Ishikawa (cell line): Measurements from ENCODE around the gene TTC3.

Experiments used
- CEBPB ChIP-seq: IDR thresholded peaks from 2 replicates; pipeline ENCODE4 v1.6.1; 2012
- CREB1 ChIP-seq: IDR thresholded peaks from 2 replicates; pipeline ENCODE4 v1.6.1; 2012; ENCODE audit warnings: low read depth
- EGR1 ChIP-seq: IDR thresholded peaks from 2 replicates; pipeline ENCODE4 v1.6.1; 2012
- EP300 ChIP-seq: IDR thresholded peaks from 2 replicates; pipeline ENCODE4 v1.6.1; 2012; ENCODE audit warnings: borderline replicate concordance
- FOXM1 ChIP-seq: IDR thresholded peaks from 2 replicates; pipeline ENCODE4 v1.6.1; 2012; ENCODE audit warnings: low read depth, borderline replicate concordance
- MAX ChIP-seq: IDR thresholded peaks from 2 replicates; pipeline ENCODE4 v1.6.1; 2012
- NFIC ChIP-seq: IDR thresholded peaks from 2 replicates; pipeline ENCODE4 v1.6.1; 2012
- RAD21 ChIP-seq: IDR thresholded peaks from 2 replicates; pipeline ENCODE4 v1.6.1; 2012; ENCODE audit warnings: low read depth
- REST ChIP-seq: IDR thresholded peaks from 2 replicates; pipeline ENCODE4 v1.6.1; 2012; ENCODE audit warnings: low read depth, mild to moderate bottlenecking
- TAF1 ChIP-seq: IDR thresholded peaks from 2 replicates; pipeline ENCODE4 v1.6.1; 2012; ENCODE audit warnings: low read depth, mild to moderate bottlenecking
- TCF12 ChIP-seq: IDR thresholded peaks from 2 replicates; pipeline ENCODE4 v1.6.1; 2012; ENCODE audit warnings: low read depth
- TEAD4 ChIP-seq: IDR thresholded peaks from 2 replicates; pipeline ENCODE4 v1.6.1; 2012
- USF1 ChIP-seq: IDR thresholded peaks from 2 replicates; pipeline ENCODE4 v1.6.1; 2012
- YY1 ChIP-seq: IDR thresholded peaks from 2 replicates; pipeline ENCODE4 v1.6.1; 2012; ENCODE audit warnings: low read depth
- ZBTB7A ChIP-seq: IDR thresholded peaks from 2 replicates; pipeline ENCODE4 v1.6.1; 2012; ENCODE audit warnings: low read depth

Gene TTC3

DNA sequence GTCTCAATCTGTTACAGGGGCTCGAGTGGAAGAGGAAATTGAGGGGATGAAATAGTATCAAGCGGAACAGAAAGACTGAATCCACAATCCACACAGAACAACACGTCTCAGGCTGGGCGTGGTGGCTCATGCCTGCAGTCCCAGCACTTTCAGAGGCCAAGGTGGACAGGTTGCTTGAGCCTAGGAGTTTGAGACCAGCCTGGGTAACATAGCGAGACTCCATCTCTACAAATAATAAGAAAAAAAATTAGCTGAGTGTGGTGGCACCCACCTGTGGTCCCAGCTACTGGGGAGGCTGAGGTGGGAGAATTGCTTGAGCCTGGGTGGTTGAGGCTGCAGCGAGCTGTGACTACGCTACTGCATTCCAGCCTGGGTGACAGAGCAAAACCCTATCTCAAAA is 168.4 kb downstream of the TTC3 start:
- no peak for TF ChIP-seq TEAD4
- TF ChIP-seq REST, result no peak
- no peak for TF ChIP-seq CREB1
- no peak for TF ChIP-seq EP300
- no peak for TF ChIP-seq TCF12
- TF ChIP-seq FOXM1, result no peak
- TF ChIP-seq YY1, result no peak
- TF ChIP-seq TAF1, result no peak
- TF ChIP-seq NFIC, result no peak
- TF ChIP-seq ZBTB7A, result no peak
- no peak for TF ChIP-seq EGR1
- no peak for TF ChIP-seq USF1
- no peak for TF ChIP-seq RAD21

- TF ChIP-seq USF1 (no peak), CEBPB (no peak), FOXM1 (no peak), EGR1 (no peak), TCF12 (no peak), EP300 (no peak), REST (no peak), TAF1 (no peak)
These were observed 170.9 kb downstream of the TTC3 start for GRCh38 chr21:37243961-37244360.

- TF ChIP-seq RAD21 (no peak), EP300 (no peak)
These were observed 171.5 kb downstream of the TTC3 start for GRCh38 chr21:37244501-37245095.

DNA sequence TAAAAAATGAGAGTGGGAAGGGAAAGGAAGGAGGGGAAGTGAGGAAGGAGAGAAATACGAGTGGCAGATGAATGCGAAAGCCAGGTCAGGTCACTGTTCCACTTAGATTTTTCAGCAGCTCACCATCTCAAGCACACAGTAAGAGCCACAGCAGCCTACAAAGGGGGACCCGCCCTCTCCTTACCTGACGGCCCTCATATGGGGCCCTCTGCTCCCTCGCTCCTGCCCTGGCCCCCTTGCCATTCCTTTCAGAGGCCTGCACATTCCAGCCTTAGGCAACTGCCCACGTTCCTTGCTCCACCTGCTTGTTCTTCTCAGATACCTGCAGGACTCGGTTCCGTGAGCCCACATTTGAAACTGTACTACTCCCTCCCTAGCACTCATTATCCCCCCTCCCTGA is 172.1 kb downstream of the TTC3 start:
- TF ChIP-seq EGR1 (no peak), CREB1 (no peak), YY1 (no peak), CEBPB (no peak), REST (no peak), ZBTB7A (no peak), TEAD4 (no peak), EP300 (no peak), MAX (no peak), TCF12 (no peak), NFIC (no peak), FOXM1 (no peak), RAD21 (no peak), USF1 (no peak), TAF1 (no peak)

- TF ChIP-seq CEBPB, result no peak
- TF ChIP-seq YY1, result no peak
- TF ChIP-seq NFIC, result no peak
- no peak for TF ChIP-seq TAF1
- no peak for TF ChIP-seq EGR1
- no peak for TF ChIP-seq TCF12
- no peak for TF ChIP-seq CREB1
- no peak for TF ChIP-seq ZBTB7A
- TF ChIP-seq EP300, result no peak
- TF ChIP-seq TEAD4, result no peak
- no peak for TF ChIP-seq MAX
- no peak for TF ChIP-seq USF1
- TF ChIP-seq RAD21, result no peak
- no peak for TF ChIP-seq FOXM1
- no peak for TF ChIP-seq REST
These were observed 175.2 kb downstream of the TTC3 start for GRCh38 chr21:37248298-37248697.
